GM19468 (cell line): ENCODE measurements around the gene PIAS2.
"Not testable (repeated sequence)": the region's sequence is repeated elsewhere in the genome, so short reads cannot be mapped to it uniquely, and the experiment has no call there.

Experiments
- ATAC-seq: cut with Tn5 transposase; IDR thresholded peaks from one replicate; pipeline ENCODE4 v1.9.1; 2021; ENCODE audit warnings: mild to moderate bottlenecking, moderate library complexity, moderate number of reproducible peaks; ENCODE audit not compliant: unreplicated experiment; ENCODE audit errors: extremely low read depth

The PIAS2 gene, protein sequence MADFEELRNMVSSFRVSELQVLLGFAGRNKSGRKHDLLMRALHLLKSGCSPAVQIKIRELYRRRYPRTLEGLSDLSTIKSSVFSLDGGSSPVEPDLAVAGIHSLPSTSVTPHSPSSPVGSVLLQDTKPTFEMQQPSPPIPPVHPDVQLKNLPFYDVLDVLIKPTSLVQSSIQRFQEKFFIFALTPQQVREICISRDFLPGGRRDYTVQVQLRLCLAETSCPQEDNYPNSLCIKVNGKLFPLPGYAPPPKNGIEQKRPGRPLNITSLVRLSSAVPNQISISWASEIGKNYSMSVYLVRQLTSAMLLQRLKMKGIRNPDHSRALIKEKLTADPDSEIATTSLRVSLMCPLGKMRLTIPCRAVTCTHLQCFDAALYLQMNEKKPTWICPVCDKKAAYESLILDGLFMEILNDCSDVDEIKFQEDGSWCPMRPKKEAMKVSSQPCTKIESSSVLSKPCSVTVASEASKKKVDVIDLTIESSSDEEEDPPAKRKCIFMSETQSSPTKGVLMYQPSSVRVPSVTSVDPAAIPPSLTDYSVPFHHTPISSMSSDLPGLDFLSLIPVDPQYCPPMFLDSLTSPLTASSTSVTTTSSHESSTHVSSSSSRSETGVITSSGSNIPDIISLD

GRCh38 chr18:46917108-46917802, at the start of gene PIAS2, which contains the start of gene KATNAL2:
PIAS2 (minus strand) TSS chr18:46917507; CDS start chr18:46917345, 162 bp downstream.
KATNAL2 (plus strand) TSS chr18:46917602; CDS start chr18:46946873, 29,271 bp downstream.
- ATAC-seq = peak; percentile 71

GRCh38 chr18:46966266-46966665, 49.0 kb upstream of the PIAS2 start:
- not testable (repeated sequence) for ATAC-seq

GRCh38 chr18:46964579-46965293, 47.4 kb upstream of the PIAS2 start:
- ATAC-seq = not testable (repeated sequence)

- not testable (repeated sequence) for ATAC-seq
Observed at GRCh38 chr18:46963656-46964578, 46.6 kb upstream of the PIAS2 start.

GRCh38 chr18:46958209-46958608, 40.9 kb upstream of the PIAS2 start:
- ATAC-seq = no peak

- no peak for ATAC-seq
Observed at GRCh38 chr18:46953195-46953594, 35.9 kb upstream of the PIAS2 start.

DNA sequence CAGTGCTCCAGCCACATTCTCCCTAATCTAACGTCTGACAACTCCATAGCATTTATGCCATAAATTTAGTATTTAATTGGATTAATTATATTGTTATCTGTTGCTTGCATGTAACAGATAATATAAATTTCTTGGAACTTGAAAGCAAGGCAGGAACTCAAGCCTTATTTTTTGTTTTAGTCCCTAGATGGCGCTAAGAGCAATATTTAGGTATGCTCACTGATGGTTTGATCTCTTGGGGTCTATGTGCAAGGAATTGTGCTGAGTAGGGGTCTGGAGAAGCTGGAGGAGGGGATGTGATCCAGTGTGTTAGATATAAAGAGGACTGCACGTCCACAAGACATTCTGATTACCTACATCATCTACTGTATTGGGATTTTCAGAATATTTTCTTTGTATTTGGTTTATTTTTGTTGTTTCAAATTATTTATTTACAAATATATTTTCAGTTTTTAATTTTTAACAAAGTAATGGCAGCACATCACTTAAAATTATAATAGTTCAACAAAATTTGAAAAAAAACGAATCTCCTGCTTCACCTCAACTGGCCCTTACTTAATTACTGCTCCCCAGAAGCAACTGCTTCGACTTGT, 32.9 kb upstream of the PIAS2 start:
- no peak for ATAC-seq

GRCh38 chr18:46946656-46947282, 29.5 kb upstream of the PIAS2 start:
- ATAC-seq = peak; percentile 96

DNA sequence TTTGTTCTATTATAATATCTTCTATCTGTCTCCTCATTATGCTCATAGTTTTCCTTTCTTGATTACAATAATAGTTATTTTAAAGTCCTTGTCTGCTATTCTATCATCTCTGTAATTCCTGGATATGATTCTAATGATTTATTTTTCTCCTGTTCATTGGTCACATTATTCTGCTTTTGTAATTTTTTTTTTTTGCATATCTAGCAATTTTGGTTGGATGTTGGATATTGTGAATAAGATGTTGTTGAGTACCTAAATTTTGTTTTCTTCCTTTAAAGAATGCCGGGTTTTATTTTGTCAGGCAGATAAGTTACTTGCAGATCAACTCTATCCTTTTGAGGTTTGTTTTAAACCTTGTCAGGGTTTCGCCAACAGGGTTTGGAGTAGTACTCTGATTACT, 25.3 kb upstream of the PIAS2 start:
- ATAC-seq = no peak

DNA sequence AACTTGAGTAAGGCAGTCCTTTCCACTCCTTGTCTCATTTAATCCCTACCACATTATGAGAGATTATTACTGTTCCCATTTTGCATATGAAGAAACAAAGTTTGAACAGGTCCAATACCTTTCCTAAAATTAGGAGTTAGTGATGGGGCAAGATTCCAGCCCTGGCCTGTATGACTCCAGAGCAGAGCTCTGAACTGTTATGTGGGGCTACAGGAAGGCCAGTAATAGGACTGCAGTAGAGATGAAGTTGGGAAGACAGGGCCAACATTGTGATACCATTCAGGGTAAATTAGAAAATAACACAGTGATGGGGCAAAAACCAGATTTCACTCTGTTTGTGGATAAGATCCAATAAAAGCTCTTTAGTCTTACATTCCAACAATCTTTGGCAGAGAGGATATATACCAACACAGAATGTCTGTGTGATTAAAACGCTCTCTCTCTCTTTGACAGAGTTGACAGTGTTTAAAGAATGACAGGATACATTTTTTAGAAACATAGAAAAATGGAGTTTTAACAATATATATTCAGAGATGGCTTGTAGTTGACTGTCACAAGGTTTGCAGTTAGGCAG, 22.8 kb upstream of the PIAS2 start:
- ATAC-seq = no peak

DNA sequence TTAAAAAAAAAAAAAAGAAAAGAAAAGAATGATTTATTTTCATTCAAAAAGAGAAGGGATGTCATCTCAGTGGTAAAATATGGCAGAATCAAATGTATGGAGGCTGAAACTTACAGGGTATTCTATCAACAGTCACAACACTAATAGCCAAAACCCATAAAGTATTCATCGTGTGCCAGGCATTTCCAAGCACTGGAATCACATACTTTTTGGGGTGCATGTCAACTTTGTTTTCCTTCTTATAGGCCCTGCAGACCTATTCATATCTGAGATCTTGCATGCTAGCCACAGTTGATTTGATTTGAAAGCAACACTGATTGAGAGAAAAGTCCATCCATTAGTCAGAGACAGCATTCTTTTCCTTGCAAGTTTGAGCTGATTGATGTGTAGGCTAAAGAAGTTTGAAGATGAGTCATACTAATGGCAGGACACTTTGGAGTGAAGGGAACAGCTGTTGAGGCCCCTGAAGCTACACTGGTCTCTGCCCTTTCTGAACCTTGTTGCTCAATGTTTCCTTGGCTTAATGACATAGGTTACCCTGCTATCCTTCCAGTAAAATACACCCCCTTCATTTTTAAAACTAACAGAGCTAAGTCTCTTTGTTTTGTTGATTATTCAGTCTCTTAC, 22.1 kb upstream of the PIAS2 start:
- no peak for ATAC-seq

DNA sequence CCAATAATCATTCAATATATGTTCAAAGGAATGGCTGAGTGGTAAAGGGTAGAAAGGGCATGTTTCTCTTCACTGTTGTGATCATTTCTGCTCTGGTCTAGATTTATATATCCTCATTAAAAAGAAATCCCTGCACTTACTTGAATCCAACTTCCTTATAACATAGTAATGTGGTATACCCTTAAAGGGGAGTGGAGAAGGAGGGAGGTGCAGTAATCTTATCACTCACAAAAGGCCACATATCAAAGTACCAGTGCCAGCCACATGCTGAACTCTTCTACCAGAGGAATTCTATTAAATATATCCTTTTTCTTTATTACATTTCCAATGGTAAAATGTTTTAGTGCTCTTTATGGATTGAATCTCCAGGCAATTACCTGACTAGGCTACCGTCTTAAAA, 3.3 kb upstream of the PIAS2 start:
- no peak for ATAC-seq

DNA sequence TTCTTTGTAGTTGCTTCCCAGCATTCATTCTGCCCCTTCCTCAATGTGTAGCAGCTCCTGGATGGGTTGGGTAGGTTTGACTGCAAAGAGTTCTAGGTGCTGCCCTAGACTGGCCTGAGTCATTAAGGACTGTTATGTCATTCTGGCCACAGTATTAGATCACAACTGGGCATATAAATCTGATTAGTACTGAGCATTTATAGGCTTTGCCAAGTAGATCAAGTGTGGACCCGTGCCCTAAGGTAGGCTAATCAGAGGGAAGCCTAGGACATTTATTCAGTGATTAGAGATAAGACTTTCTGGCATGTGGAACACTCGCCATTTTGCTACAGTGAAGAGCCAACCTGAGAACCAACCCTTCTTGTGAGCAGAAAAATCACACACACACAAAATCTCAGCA, 2.8 kb upstream of the PIAS2 start:
- ATAC-seq = no peak

DNA sequence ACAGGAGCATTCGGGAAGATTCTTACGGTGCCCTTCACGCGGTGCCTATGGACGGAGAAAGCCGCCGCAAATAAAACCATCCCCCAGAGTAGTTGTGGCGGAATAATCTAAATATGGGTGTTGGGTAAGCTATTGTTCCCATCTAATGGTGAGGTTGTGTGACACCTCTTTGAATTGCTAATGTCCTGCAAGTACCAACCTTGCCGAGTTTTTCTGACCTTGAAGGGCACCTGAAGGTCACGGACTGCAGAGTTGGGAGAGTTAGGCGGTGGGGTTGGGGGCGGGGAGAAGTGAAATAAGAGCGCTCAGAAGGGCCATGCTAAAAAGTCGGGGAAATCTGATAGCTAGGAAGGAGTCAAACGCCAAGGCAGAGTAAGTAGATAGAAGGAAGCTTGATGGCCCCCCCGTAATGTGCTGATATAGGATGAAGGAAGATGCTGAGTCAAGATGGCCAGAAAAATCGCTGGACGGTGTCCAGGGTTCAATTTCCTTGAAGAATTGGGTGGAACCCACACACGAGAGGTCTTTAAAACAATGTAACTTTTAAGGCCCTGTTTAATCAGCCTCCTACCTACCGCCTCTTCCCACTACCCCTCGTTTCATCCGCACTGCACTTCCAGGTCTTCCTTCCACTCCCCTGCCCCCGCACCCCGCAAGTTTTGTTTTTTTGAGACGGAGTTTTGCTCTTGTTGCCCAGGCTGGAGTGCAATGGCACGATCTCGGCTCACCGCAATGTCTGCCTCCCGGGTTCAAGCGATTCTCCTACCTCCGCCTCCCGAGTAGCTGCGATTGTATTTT, 695 bp upstream of the PIAS2 start:
- ATAC-seq = no peak

DNA sequence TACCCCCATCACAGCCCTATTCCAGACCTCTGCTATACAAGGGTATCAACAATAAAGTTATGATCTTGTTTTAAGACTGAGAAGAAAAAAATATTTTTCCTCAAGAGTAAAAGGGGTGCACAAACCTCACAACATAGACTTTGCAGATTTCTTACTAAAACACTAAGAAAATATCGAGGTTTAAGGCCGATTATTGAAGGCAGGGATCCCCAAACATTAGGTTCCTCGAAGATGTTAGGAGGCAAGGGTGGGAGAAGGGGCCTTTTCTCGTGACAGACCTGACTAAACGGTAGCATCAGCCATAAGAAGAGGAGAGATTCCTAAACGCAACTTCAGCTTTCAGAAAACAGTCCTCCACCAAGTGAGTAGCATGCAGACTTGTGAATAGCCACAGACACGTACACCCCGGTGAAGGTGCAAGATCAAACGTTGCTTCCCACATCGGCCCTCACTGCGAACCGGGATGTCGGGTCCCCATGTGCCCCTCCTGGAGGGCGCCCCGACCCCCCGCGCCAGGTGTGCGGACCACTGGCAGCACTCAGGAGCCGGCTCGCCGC, 678 bp downstream of the PIAS2 start:
- no peak for ATAC-seq

- no peak for ATAC-seq
Observed at GRCh38 chr18:46915800-46916550, 1.3 kb downstream of the PIAS2 start.
